ENCODE measurements around the gene BANP. TPM values are rescaled to one million over a fixed set of nuclear protein-coding genes. Genes with fewer than 3 reads are reported as not detected.

BANP gene
- total and polyA plus RNA-seq, 4 experiments from 2014 or later, result 10.7 to 72.7 (median 44.1) TPM

DNA sequence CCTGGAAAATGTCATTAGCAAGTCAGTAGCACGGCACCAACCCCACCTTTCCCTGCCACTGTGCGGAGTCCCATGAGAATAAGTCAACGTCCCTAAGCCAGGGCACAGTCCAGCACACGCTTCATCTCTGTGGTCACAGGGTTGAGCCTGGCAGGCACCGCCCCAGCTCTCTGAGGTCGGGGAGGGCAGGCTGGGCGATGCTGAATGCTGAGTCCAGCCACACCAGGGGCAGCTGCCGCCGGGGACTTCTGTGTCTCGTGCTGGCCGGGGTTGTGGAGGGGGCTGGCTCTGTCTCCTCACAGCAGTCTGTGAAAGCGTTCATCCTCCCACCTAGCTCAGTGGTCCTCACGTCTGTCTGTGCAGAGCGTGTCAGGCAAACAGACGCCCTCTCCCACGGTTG, 53.2 kb downstream of the BANP start:
- Mint-ChIP-seq H3K36me3 (peaks cover 41 to 62% of the 10 kb centered on the region in 2 donors), H3K9me3 (no peaks in the 10 kb centered on the region), H3K27me3 (no peaks in the 10 kb centered on the region), H3K27ac (peak overlapping the region in 1 of 7 donors; percentile 71), H3K4me3 (no peak overlapping the region), H3K4me1 (peaks cover 2 to 12% (median 5%) of the 10 kb centered on the region in 4 donors)
- Histone ChIP-seq H3K4me3 (ENCODE audit: low read length in 2 of 2) (no peak overlapping the region), H3K27ac (ENCODE audit: low read depth, low read length) (no peak overlapping the region), H3K36me3 (ENCODE audit: insufficient read depth, low read length) (peaks cover 18% of the 10 kb centered on the region), H3K4me1 (ENCODE audit: insufficient read depth, low read length) (no peaks in the 10 kb centered on the region), H3K9me3 (ENCODE audit: control insufficient read depth in 1 of 2, low read length in 2 of 2) (no peaks in the 10 kb centered on the region), H3K27me3 (ENCODE audit: insufficient read depth, low read length) (no peaks in the 10 kb centered on the region)
- ChIA-PET CTCF (ENCODE audit: partially characterized antibody) (no interaction called here), POLR2A (ENCODE audit: partially characterized antibody) (no interaction called here)
- intact Hi-C loops (cut with micrococcal nuclease), result no loop called here
- DNase-seq, result no peak

- Mint-ChIP-seq H3K27ac (no peak overlapping the region), H3K36me3 (peaks cover 48 to 70% of the 10 kb centered on the region in 2 donors), H3K27me3 (no peaks in the 10 kb centered on the region), H3K4me1 (peaks cover 2 to 12% (median 7%) of the 10 kb centered on the region in 4 donors), H3K9me3 (no peaks in the 10 kb centered on the region), H3K4me3 (no peak overlapping the region)
- H3K4me3 ChIP-seq (ENCODE audit: low read length in 2 of 2), result no peak overlapping the region
- peaks cover 18% of the 10 kb centered on the region for H3K36me3 ChIP-seq (ENCODE audit: insufficient read depth, low read length)
- intact Hi-C loops (cut with micrococcal nuclease), result no loop called here
- no peaks in the 10 kb centered on the region for H3K9me3 ChIP-seq (ENCODE audit: control insufficient read depth in 1 of 2, low read length in 2 of 2)
- DNase-seq, result no peak
- H3K27ac ChIP-seq (ENCODE audit: low read depth, low read length), result no peak overlapping the region
- ChIA-PET POLR2A (ENCODE audit: partially characterized antibody) (no interaction called here), CTCF (ENCODE audit: partially characterized antibody) (no interaction called here)
- no peaks in the 10 kb centered on the region for H3K27me3 ChIP-seq (ENCODE audit: insufficient read depth, low read length)
- no peaks in the 10 kb centered on the region for H3K4me1 ChIP-seq (ENCODE audit: insufficient read depth, low read length)
Observed at GRCh38 chr16:88005181-88005581, 53.9 kb downstream of the BANP start.

GRCh38 chr16:88005968-88006367, 54.7 kb downstream of the BANP start:
- Mint-ChIP-seq H3K9me3 (no peaks in the 10 kb centered on the region), H3K27ac (peak overlapping the region in 1 of 7 donors; percentile 4), H3K4me1 (peaks cover 2 to 12% (median 7%) of the 10 kb centered on the region in 4 donors), H3K27me3 (no peaks in the 10 kb centered on the region), H3K4me3 (no peak overlapping the region), H3K36me3 (peaks cover 49 to 78% of the 10 kb centered on the region in 2 donors)
- no peaks in the 10 kb centered on the region for H3K9me3 ChIP-seq (ENCODE audit: control insufficient read depth in 1 of 2, low read length in 2 of 2)
- CTCF ChIA-PET (ENCODE audit: partially characterized antibody), result no interaction called here
- no peak for DNase-seq
- H3K4me3 ChIP-seq (ENCODE audit: low read length in 2 of 2), result no peak overlapping the region
- no peaks in the 10 kb centered on the region for H3K27me3 ChIP-seq (ENCODE audit: insufficient read depth, low read length)
- intact Hi-C loops (cut with micrococcal nuclease), result no loop called here
- no peaks in the 10 kb centered on the region for H3K4me1 ChIP-seq (ENCODE audit: insufficient read depth, low read length)
- peaks cover 25% of the 10 kb centered on the region for H3K36me3 ChIP-seq (ENCODE audit: insufficient read depth, low read length)
- no peak overlapping the region for H3K27ac ChIP-seq (ENCODE audit: low read depth, low read length)
- POLR2A ChIA-PET (ENCODE audit: partially characterized antibody), result interaction anchor here (0.6 kb wide), 1 partner anchor 133 kb away, joined by 3 read pairs; no protein-coding TSS in a partner anchor

- H3K4me3 ChIP-seq (ENCODE audit: low read length in 2 of 2), result no peak overlapping the region
- H3K36me3 Mint-ChIP-seq, result peaks cover 50 to 79% of the 10 kb centered on the region in 2 donors
- no peaks in the 10 kb centered on the region for H3K4me1 ChIP-seq (ENCODE audit: insufficient read depth, low read length)
- POLR2A ChIA-PET (ENCODE audit: partially characterized antibody), result no interaction called here
- no peak overlapping the region for H3K27ac ChIP-seq (ENCODE audit: low read depth, low read length)
- no peaks in the 10 kb centered on the region for H3K27me3 Mint-ChIP-seq
- H3K9me3 ChIP-seq (ENCODE audit: control insufficient read depth in 1 of 2, low read length in 2 of 2), result no peaks in the 10 kb centered on the region
- peaks cover 28% of the 10 kb centered on the region for H3K36me3 ChIP-seq (ENCODE audit: insufficient read depth, low read length)
- H3K4me3 Mint-ChIP-seq, result no peak overlapping the region
- H3K27ac Mint-ChIP-seq, result peak overlapping the region in 1 of 7 donors; percentile 69
- H3K4me1 Mint-ChIP-seq, result peaks cover under 1 to 8% (median 5%) of the 10 kb centered on the region in 4 donors
- no peaks in the 10 kb centered on the region for H3K27me3 ChIP-seq (ENCODE audit: insufficient read depth, low read length)
- intact Hi-C loops (cut with micrococcal nuclease), result no loop called here
- H3K9me3 Mint-ChIP-seq, result no peaks in the 10 kb centered on the region
- CTCF ChIA-PET (ENCODE audit: partially characterized antibody), result no interaction called here
- DNase-seq, result no peak
Observed at GRCh38 chr16:88007321-88007731, 56.1 kb downstream of the BANP start.

DNA sequence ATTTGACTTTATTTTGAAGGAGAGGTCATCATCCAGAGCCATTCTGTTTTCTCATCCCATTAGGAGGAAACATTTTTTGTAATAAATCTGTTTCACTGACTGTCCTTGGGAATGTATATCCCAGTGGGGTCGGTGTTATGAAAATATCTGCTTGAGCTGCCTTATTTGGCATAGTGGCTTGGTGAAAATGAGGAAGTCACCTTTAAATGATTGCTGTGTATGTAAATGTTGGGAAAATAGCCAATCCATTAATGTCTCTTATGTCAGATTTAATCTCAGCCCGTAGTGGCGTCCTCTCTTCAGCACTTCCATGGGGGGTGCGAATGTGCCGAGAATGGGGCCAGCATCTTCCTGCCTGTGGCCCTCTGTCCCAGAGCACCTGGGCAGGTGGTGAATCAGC, 57.6 kb downstream of the BANP start:
- Mint-ChIP-seq H3K27me3 (no peaks in the 10 kb centered on the region), H3K36me3 (peaks cover 56 to 73% of the 10 kb centered on the region in 2 donors), H3K4me3 (no peak overlapping the region), H3K9me3 (no peaks in the 10 kb centered on the region), H3K27ac (peak overlapping the region in 2 of 7 donors; percentile 29 to 42), H3K4me1 (peaks cover 0 to 8% (median 4%) of the 10 kb centered on the region in 4 donors)
- Histone ChIP-seq H3K36me3 (ENCODE audit: insufficient read depth, low read length) (peaks cover 37% of the 10 kb centered on the region), H3K27ac (ENCODE audit: low read depth, low read length) (no peak overlapping the region), H3K4me3 (ENCODE audit: low read length in 2 of 2) (no peak overlapping the region), H3K27me3 (ENCODE audit: insufficient read depth, low read length) (no peaks in the 10 kb centered on the region), H3K4me1 (ENCODE audit: insufficient read depth, low read length) (no peaks in the 10 kb centered on the region), H3K9me3 (ENCODE audit: control insufficient read depth in 1 of 2, low read length in 2 of 2) (no peaks in the 10 kb centered on the region)
- POLR2A ChIA-PET (ENCODE audit: partially characterized antibody), result no interaction called here
- no peak for DNase-seq
- CTCF ChIA-PET (ENCODE audit: partially characterized antibody), result no interaction called here
- intact Hi-C loops (cut with micrococcal nuclease), result no loop called here

DNA sequence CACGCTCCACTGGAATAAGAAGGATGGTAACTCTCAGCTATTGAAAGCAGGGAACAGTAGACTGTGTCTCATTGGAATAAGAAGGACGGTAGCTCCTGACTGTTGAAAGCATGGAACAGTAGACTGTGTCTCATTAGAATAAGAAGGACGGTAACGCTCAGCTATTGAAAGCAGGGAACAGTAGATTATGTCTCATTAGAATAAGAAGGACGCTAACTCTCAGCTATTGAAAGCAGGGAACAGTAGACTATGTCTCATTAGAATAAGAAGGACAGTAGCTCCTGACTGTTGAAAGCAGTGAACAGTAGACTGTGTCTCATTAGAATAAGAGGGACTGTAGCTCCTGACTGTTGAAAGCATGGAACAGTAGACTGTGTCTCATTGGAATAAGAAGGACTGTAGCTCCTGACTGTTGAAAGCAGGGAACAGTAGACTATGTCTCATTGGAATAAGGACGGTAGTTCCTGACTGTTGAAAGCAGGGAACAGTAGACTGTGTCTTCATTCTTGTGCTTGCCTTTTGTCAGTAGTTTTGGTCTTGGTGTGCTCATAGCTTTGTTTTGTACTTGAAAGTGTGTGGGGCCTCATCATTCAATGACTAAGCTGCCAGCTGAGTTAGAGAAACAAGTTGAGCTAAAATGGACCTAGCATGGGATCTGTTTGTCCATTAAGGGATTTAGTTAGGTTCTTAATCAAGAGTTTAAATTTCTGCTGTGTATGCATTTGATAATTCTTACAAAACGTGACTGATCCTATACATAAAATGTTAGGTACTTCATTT, 58.5 kb downstream of the BANP start:
- H3K27ac ChIP-seq (ENCODE audit: low read depth, low read length), result no peak overlapping the region
- Mint-ChIP-seq H3K9me3 (no peaks in the 10 kb centered on the region), H3K4me3 (peak overlapping the region in 1 of 8 donors; percentile 36), H3K36me3 (peaks cover 51 to 69% of the 10 kb centered on the region in 2 donors), H3K27me3 (no peaks in the 10 kb centered on the region), H3K27ac (no peak overlapping the region), H3K4me1 (peaks cover 0 to 5% (median under 1%) of the 10 kb centered on the region in 4 donors)
- CTCF ChIA-PET (ENCODE audit: partially characterized antibody), result no interaction called here
- no peaks in the 10 kb centered on the region for H3K4me1 ChIP-seq (ENCODE audit: insufficient read depth, low read length)
- no peaks in the 10 kb centered on the region for H3K9me3 ChIP-seq (ENCODE audit: control insufficient read depth in 1 of 2, low read length in 2 of 2)
- no peaks in the 10 kb centered on the region for H3K27me3 ChIP-seq (ENCODE audit: insufficient read depth, low read length)
- H3K36me3 ChIP-seq (ENCODE audit: insufficient read depth, low read length), result peaks cover 34% of the 10 kb centered on the region
- no peak for DNase-seq
- H3K4me3 ChIP-seq (ENCODE audit: low read length in 2 of 2), result no peak overlapping the region
- POLR2A ChIA-PET (ENCODE audit: partially characterized antibody), result no interaction called here
- intact Hi-C loops (cut with micrococcal nuclease), result no loop called here

- H3K9me3 Mint-ChIP-seq, result no peaks in the 10 kb centered on the region
- H3K4me3 Mint-ChIP-seq, result no peak overlapping the region
- no peaks in the 10 kb centered on the region for H3K27me3 ChIP-seq (ENCODE audit: insufficient read depth, low read length)
- H3K27ac ChIP-seq (ENCODE audit: low read depth, low read length), result no peak overlapping the region
- H3K4me1 ChIP-seq (ENCODE audit: insufficient read depth, low read length), result no peaks in the 10 kb centered on the region
- H3K4me1 Mint-ChIP-seq, result peaks cover 0 to 5% (median under 1%) of the 10 kb centered on the region in 4 donors
- POLR2A ChIA-PET (ENCODE audit: partially characterized antibody), result no interaction called here
- H3K36me3 Mint-ChIP-seq, result peaks cover 46 to 68% of the 10 kb centered on the region in 2 donors
- no peaks in the 10 kb centered on the region for H3K27me3 Mint-ChIP-seq
- peaks cover 28% of the 10 kb centered on the region for H3K36me3 ChIP-seq (ENCODE audit: insufficient read depth, low read length)
- H3K9me3 ChIP-seq (ENCODE audit: control insufficient read depth in 1 of 2, low read length in 2 of 2), result no peaks in the 10 kb centered on the region
- no peak overlapping the region for H3K4me3 ChIP-seq (ENCODE audit: low read length in 2 of 2)
- DNase-seq, result no peak
- intact Hi-C loops (cut with micrococcal nuclease), result no loop called here
- no peak overlapping the region for H3K27ac Mint-ChIP-seq
- CTCF ChIA-PET (ENCODE audit: partially characterized antibody), result no interaction called here
Observed at GRCh38 chr16:88010343-88010967, 59.2 kb downstream of the BANP start.

Data from CD4-positive, alpha-beta memory T cell (primary cell).